NCI-H2196 (cell line): Measurements from ENCODE around the gene SLCO4A1.
A peak's percentile ranks its signal among the peaks of the same experiment; 100 is the strongest.

ENCODE experiments used
- DNase-seq: peaks from one replicate; lab custom pipeline; 2025; ENCODE audit not compliant: unreplicated experiment; lab: John Stamatoyannopoulos, UW

SLCO4A1 gene

GRCh38 chr20:62663145-62664018, 21.1 kb downstream of the SLCO4A1 start:
- DNase-seq: no peak

DNA sequence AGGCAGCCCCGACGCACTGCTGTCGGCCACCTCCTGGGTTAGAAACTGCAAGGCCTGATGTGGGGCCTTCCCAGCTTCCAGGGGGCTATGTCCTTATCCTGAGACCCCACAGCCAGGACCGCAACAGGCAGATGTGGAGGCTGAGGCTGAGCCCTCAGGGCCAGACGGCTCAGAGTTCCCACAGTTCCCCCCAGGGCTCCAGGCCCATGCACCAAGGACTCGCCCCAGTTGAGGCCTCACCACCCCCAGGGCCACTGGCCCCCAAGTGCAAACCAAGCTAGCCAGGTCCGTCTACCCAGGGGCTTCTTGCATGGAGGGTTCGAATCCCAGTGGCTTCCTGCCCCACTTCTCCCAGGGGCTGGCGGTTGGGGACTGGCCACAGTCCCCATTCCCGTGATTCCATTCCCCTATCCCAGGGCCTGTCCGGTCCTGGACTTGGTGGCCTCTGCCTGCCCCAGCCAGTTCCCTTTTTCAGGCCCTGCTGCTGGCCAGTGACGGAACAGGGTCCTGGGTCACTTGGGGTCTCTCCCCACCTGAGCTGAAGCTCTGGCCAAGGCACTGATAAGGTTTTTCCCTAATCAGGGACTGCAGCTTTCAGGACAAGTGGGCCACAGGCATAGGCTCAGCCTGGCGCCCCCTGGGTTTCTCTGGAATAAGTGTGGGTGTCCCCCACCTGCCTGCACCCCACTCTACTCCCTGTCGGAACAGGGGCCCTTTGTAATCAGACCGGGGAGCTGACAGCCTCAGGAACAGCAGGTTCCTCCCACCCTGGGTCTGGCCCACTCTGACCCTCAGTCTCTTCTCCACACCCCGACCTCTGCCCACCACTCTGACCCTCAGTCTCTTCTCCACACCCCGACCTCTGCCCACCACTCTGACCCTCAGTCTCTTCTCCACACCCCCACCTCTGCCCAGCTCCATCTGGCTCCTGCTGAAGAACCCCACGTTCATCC, 22.0 kb downstream of the SLCO4A1 start:
- no peak for DNase-seq

GRCh38 chr20:62665153-62665754, 23.0 kb downstream of the SLCO4A1 start:
- no peak for DNase-seq

- peak; percentile 77 for DNase-seq
These were observed 23.8 kb downstream of the SLCO4A1 start for GRCh38 chr20:62665826-62666735.

DNA sequence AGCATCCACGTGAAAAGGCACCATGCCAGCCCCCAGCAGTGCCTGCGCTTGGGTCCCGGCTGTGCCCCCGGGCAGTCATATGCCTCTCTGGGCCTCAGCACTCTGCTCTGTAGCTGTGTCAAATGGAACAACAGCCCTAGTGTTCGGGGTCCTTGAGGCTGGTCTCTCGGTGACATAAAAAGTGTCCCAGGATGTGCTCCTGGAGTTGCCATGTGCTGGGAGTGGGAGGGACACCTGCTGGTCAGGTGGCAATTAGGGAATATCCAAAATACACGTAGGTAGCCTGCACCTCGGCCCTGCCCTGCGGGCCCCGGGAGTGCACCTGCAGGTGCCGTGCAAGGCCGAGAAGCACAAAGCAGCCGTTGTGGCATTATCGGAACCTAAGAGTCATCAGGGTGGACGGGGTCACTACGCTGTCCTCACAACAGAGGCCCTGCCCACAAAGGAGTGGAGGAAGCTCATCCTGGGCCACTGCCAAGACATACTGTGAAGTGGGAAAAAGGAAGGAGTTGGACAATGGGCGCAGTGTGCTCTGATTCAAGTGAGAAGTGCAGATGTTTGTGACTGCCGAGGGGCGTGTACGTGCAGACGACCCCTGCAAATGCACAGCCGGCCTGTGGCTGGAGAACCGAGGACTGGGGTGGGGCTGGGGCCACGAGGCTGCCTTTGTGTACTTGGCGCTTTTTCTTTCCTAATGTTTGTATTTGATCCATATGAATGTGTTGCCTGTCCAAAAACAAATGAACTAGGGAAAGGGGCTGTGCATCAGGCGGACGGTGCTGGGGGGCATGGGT, 24.6 kb downstream of the SLCO4A1 start:
- DNase-seq: peak; percentile 90

- DNase-seq: no peak
These were observed 25.5 kb downstream of the SLCO4A1 start for GRCh38 chr20:62667530-62668440.

DNA sequence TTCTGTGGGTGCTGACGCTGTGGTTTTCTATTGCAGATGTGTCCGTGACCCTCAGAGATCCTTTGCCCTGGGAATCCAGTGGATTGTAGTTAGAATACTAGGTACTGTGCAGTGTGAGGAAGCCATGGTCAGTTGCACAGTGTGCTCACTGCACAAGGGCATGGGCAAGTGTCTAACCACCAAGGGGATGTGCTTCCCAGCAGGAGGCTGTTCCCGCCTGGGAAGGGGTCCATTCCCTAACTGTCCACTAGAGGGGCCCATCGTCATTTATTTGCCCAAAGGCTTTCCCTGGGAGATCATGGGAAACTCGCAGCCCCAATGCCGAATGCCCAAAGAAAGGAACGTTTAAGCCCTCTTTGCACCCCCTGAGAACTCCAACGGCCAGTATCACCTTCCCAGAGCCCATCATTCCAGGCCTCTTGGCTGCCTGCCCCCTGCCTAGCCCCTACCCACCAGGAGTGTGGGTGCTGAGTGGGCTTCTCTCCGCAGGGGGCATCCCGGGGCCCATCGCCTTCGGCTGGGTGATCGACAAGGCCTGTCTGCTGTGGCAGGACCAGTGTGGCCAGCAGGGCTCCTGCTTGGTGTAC, 26.2 kb downstream of the SLCO4A1 start:
- DNase-seq: peak; percentile 72

GRCh38 chr20:62669249-62669648, 26.9 kb downstream of the SLCO4A1 start:
- DNase-seq: no peak

DNA sequence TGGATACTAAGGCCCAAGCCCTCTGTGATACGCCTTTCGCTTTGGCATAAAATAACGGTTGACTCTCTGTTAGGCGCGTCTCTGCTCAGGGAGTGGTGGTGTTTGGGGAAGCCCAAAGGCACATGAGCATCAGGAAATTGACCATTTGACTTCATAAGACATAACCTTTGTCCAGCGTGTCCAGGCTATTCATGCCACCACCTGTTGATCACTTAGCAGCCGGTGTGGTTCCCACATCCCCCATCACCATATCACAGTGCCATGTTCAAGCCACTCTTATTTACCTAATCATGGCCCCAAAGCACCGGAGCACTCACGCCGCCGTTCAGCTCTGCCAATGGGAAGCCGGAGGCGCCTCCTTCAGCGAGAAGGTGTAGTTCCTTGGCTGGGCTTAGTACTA, 27.9 kb downstream of the SLCO4A1 start:
- no peak for DNase-seq

- DNase-seq: no peak
These were observed 28.7 kb downstream of the SLCO4A1 start for GRCh38 chr20:62670998-62671397.

GRCh38 chr20:62671765-62672164, 29.5 kb downstream of the SLCO4A1 start:
- DNase-seq: no peak

DNA sequence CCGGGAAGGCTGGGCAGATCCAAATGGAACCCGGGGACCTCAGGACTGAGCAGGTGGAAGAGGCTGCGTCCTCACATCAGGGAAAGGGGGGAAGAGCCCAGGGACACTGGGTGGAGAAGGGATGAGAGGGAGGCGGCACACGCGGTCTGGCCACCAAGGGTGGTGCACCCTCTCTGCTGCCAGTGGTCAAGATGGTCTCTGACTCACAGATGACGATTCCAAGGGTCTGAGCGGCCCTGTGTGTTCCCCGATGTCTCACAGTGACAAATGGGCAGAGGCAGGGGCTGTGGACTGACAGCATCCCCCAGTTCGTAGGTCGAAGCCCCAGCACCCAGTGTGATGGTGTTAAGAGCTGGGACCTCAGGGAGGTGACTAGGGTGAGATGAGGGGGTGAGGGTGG, 32.1 kb downstream of the SLCO4A1 start:
- DNase-seq: no peak

DNA sequence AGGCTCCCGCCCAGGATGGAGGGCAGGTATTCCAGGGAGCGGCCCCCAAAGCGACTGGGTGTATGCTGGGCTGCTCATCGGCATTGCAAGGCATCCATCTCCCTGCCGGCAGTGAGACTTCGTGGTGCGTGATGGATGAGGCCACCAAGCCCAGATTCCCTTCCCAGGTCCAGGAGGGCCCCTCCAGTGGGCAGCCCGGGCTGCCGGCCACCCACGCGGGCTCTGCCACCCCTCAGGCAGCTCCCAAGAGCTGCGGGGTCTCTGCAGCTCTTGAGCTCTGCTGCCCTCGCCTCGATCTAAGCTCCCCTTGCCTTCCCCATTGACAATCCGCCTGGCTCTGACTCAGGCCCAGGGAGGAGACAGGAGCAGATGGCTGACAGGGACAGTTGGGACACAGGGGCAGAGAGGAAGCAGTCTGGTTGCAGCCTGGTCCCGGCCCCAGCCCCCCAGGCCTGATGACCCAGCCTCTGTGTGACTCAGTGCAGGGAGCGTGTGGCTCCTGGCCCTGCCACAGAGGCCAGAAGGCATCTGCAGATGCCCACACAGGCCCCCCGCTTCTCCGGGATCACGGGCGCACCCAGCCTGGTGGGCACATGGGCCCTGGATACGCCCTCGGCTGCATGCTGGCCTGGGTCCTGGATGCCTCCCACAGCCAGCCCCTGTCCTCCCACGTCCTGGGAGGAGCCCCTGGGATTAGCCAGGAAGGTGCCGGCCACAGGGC, 33.0 kb downstream of the SLCO4A1 start:
- DNase-seq: no peak

- DNase-seq: no peak
These were observed 33.6 kb downstream of the SLCO4A1 start for GRCh38 chr20:62675877-62676260.

DNA sequence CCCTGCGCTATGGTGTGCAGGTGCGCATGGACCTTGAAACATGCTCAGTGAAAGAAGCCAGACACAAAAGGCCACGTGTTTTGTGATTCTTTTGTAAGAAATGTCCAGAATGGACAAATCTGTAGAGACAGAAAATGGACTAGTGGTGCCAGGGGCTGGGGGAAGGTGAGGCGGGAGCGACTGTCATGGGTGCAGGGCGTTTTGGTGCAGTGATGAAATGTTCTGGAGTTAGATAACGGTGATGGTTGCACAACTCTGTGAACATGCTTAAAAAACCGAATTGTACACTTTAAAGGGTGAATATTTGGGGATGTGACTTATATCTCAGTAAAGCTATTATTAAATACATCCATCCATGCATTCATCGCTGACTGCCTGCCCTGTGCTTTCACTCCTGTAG, 34.7 kb downstream of the SLCO4A1 start:
- DNase-seq: no peak

DNA sequence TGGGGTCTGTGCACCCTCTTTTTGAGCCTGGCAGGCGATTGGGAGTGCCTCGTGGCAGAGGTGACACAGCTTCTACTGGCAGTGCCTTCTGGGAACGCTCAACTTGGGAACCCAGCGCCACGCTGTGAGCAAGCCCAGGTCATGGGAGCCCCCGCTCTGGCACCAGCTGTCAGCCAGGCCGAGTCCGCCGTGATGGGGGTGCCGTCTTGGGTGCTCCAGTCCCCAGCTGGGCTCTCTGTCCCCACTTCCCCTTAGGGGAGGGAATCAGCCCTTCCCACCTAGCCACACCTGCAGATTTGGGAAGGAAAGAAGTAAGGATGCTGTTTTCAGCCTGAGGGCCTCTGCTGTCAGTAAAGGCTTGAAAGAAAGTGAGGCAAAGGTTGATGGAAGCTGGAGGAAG, 35.4 kb downstream of the SLCO4A1 start:
- DNase-seq: no peak

- no peak for DNase-seq
These were observed 36.2 kb downstream of the SLCO4A1 start for GRCh38 chr20:62678553-62678952.
